ENCODE measurements around the gene TNS3.

TNS3 gene

DNA sequence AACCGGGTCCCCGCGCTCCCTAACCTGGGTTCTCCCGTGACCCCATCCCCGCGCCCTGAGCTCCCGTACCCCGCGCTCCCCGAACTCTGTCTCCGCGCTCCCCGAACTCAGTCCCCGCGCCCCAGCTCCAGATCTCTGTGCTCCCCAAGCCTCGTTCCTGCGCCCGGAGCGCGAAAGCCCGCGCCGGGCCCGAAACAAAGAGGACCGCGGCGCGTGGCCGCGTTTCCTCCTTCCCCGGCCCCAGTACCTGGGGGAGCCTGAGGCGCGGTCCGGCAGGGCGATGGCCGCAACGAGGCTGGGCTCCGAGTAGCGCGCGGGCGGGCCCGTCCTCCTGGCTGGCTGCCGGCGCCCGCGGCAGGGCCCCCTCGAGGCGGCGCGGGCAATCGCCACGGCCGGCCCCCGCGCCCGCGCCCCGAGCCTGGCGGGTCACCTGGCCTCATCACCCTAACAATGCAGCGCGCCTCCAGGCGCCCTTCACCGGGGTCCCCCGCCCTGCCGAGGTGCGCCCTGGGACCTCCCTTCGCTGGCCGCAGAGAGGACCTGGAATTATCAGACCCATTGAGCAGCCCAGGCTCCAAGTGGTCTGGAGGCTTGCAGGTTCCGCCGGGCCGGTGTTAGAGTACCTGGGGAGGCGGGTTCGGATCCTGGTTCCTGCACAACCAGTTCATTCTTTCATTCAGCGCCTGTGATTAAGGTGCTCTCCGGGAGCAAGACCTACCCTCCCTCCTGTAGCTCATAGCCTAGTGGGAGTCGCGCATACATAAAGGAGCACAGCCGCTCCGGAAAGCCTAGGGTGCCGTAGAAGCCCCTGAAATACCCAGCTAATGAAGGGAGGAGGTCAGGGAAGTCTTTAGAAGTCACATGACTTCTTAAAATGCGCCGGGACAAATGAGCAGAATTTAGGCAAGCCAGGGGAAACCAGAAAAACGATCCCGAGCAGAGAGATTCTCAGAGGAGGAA is at the start of gene TNS3:
Gene TNS3 (minus strand): TSS at position 308 of the 960 bp plus-strand sequence. CDS start 142,475 bp downstream, outside the sequence.
- no peaks in the 10 kb centered on the region for H3K27me3 ChIP-seq (ENCODE audit: insufficient read depth, low read length)
- peak within 1 kb of the TSS; percentile 97 for H2AFZ ChIP-seq (ENCODE audit: low read depth, low read length)
- H3K4me1 ChIP-seq (ENCODE audit: insufficient read depth, low read length) = peaks cover 10% of the 10 kb centered on the region
- no peaks in the 10 kb centered on the region for H3K9me3 ChIP-seq (ENCODE audit: low read length)
- no peaks in the 10 kb centered on the region for H3K36me3 ChIP-seq (ENCODE audit: insufficient read depth, low read length)
- H3K4me3 ChIP-seq (ENCODE audit: low read length) = peak within 1 kb of the TSS; percentile 68

DNA sequence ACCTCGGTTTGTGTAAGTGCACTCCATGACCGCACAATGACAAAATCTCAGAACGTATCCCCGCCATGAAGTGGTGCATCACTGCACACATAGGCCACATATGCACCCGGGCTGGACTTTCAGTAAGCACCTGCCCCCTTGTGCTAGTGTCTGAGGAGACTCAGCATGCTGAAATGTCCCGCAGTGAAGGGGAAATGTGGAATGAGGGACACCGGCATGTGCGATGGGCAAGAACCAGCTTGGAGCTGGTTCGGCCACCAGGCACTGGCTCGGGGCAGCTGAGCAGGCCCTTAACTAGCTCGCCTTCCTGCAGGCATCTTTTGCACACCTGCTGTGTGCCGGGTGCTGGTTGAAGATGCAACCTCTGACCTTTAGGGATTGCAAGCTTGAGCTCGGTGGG is 49.8 kb upstream of the TNS3 start:
- no peak overlapping the region for H3K4me3 ChIP-seq (ENCODE audit: low read length)
- H3K27me3 ChIP-seq (ENCODE audit: insufficient read depth, low read length) = no peaks in the 10 kb centered on the region
- H3K9me3 ChIP-seq (ENCODE audit: low read length) = no peaks in the 10 kb centered on the region
- H2AFZ ChIP-seq (ENCODE audit: low read depth, low read length) = no peak overlapping the region
- peaks cover 14% of the 10 kb centered on the region for H3K4me1 ChIP-seq (ENCODE audit: insufficient read depth, low read length)
- H3K36me3 ChIP-seq (ENCODE audit: insufficient read depth, low read length) = no peaks in the 10 kb centered on the region

DNA sequence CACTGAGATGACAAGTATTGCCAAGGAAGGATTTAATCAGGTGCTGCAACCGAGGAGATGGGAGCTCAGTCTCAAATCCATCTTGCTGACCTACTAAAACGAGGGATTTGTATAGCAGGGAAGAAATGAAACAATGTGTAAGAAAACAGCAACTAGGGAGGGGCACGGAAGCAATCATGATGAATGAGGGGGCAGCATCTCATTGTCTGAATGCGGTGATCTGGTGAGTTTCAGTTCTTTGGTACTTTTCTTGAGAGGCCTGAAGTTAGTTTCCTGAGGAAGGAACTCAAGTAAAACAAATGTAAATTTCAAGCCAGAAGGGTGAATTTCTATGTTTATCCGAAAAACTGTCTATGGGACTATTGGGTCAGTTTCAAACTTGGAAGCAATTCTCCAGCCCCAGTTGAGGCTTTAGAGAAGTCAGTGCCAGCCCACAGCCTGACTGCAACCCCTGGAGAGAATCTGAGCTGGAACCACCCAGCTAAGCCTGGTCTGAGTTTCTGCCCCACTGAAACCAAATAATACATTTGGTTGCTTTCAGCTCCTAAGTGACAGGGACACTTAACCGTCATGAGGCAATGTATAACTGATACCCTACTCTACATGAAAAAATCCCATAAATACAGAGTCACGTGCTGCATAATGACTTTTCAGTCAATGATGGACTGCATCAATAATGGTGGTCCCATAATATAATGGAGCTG is 45.8 kb upstream of the TNS3 start:
- no peaks in the 10 kb centered on the region for H3K27me3 ChIP-seq (ENCODE audit: insufficient read depth, low read length)
- H2AFZ ChIP-seq (ENCODE audit: low read depth, low read length) = no peak overlapping the region
- H3K36me3 ChIP-seq (ENCODE audit: insufficient read depth, low read length) = no peaks in the 10 kb centered on the region
- H3K4me3 ChIP-seq (ENCODE audit: low read length) = no peak overlapping the region
- no peaks in the 10 kb centered on the region for H3K9me3 ChIP-seq (ENCODE audit: low read length)
- peaks cover 23% of the 10 kb centered on the region for H3K4me1 ChIP-seq (ENCODE audit: insufficient read depth, low read length)

DNA sequence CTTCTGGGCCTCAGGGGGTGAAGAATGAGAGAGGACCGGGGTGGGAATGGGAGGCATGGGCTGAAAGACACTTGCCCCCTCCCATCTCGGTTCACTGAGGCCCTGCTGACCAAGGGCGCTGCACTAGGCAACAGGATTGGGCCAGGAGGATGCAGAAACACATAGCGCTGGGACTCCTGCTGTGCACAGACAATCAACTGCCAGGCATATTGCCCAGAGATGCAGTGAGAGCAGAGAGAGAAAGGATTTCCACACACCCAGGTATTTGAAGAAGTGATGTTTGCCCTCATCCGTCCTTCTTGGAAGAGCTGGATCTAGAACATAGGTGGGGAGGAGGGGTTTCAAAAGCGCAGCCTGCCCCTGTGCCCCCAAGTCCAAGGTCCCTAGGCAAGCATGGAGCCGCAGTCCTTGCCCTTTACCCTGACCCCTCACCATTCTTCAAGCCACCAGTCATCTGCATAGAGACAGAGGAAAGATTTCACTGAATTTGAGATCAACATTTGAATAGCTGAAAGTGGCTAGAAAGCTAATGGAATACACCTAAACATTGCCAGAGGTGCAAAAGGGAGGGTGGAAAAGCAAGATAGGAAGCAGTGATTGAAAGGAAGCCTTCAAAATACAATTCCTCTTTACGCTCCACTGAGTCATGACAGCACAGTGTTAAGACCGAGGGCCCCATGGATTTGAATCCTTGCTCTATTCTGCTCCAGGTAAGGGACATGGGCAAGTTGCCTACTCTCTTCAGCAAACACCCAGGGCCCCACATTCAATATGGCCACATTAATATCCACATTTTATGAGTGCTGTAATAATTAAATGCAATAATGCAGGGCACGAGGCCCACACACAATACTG is 44.2 kb upstream of the TNS3 start:
- no peaks in the 10 kb centered on the region for H3K36me3 ChIP-seq (ENCODE audit: insufficient read depth, low read length)

DNA sequence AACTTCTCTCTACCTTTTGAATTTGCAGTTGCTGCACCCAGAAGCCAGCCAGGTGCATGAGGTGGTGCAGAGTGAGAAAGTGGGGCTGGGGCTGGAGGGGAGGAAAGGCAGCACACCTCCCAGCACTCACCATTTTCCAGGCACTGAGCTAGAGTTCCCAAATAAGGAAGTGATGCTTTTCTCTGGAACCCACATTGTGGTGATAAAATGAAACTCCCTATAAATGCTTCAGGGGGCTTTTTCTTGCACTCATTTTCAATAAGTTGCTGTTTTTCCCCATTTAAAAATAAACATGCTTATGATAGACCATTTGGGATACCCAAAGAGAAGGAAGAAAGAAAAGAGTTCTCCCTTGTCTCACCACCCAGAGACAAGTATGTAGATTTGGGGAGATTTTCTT is 42.8 kb upstream of the TNS3 start:
- Histone ChIP-seq H3K4me3 (ENCODE audit: low read length) (no peak overlapping the region), H3K4me1 (ENCODE audit: insufficient read depth, low read length) (peaks cover 24% of the 10 kb centered on the region), H3K27me3 (ENCODE audit: insufficient read depth, low read length) (no peaks in the 10 kb centered on the region), H3K36me3 (ENCODE audit: insufficient read depth, low read length) (no peaks in the 10 kb centered on the region), H3K9me3 (ENCODE audit: low read length) (no peaks in the 10 kb centered on the region), H2AFZ (ENCODE audit: low read depth, low read length) (no peak overlapping the region)

More for the DNA sequence above, 44.2 kb upstream of the TNS3 start:
- Histone ChIP-seq H3K9me3 (ENCODE audit: low read length) (no peaks in the 10 kb centered on the region), H3K4me3 (ENCODE audit: low read length) (no peak overlapping the region), H3K27me3 (ENCODE audit: insufficient read depth, low read length) (no peaks in the 10 kb centered on the region), H2AFZ (ENCODE audit: low read depth, low read length) (no peak overlapping the region), H3K4me1 (ENCODE audit: insufficient read depth, low read length) (peaks cover 24% of the 10 kb centered on the region)

DNA sequence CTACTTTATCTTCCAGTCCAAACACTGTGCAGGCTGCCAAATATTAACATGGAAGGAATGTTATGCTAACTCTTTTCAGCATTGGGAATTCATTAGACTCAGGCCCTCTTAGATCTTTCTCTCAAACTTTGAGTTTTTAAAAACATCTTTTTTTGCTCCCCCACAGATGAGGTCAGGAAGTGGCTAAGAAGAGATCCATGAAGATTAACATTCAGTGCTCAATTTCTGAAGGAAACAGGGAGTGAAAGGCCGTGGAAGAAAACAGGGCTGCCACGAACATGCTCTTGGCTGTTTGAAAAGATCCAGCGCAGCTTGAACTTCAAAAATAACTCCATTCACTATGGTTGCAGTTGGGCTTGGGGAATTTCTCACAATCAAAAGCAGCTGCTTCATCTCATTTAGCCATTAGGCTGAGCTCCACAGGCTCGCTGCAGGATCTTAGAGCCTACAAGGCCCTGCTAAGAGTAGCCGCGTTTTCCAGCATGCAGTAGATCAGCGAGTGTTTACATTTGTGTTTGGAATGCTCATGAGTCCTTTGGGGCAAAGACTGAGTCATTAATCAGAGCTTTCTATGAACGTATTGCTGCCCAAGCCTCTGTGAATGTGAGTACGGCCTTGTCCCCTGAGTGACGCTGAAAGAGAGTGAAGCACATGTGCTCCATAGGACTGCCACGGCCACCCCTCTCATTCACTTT is 41.2 kb upstream of the TNS3 start:
- Histone ChIP-seq H2AFZ (ENCODE audit: low read depth, low read length) (peak overlapping the region; percentile 23), H3K9me3 (ENCODE audit: low read length) (no peaks in the 10 kb centered on the region), H3K27me3 (ENCODE audit: insufficient read depth, low read length) (no peaks in the 10 kb centered on the region), H3K4me1 (ENCODE audit: insufficient read depth, low read length) (peaks cover 24% of the 10 kb centered on the region), H3K36me3 (ENCODE audit: insufficient read depth, low read length) (no peaks in the 10 kb centered on the region), H3K4me3 (ENCODE audit: low read length) (no peak overlapping the region)

DNA sequence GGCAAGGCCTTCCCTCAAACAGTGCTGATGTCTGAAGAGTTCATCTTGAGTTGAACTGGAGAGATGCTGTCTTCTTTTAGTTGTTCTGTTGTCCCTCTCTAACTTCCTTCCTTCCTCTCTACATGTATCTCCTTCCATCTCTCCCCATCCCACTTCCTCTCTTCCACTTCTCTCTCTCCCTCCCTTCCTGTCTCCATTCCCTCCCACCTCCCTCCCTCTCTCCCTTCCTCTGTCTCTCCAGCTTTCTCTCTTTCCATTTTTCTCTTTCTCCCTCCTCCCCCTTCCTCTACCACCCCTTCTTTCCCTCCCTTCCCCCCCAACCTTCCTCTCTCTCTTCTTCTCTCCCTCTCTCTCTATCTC is 40.7 kb upstream of the TNS3 start:
- H3K4me1 ChIP-seq (ENCODE audit: insufficient read depth, low read length) = peaks cover 24% of the 10 kb centered on the region
- no peaks in the 10 kb centered on the region for H3K9me3 ChIP-seq (ENCODE audit: low read length)
- peak overlapping the region; percentile 23 for H2AFZ ChIP-seq (ENCODE audit: low read depth, low read length)
- no peaks in the 10 kb centered on the region for H3K36me3 ChIP-seq (ENCODE audit: insufficient read depth, low read length)
- no peak overlapping the region for H3K4me3 ChIP-seq (ENCODE audit: low read length)
- H3K27me3 ChIP-seq (ENCODE audit: insufficient read depth, low read length) = no peaks in the 10 kb centered on the region

DNA sequence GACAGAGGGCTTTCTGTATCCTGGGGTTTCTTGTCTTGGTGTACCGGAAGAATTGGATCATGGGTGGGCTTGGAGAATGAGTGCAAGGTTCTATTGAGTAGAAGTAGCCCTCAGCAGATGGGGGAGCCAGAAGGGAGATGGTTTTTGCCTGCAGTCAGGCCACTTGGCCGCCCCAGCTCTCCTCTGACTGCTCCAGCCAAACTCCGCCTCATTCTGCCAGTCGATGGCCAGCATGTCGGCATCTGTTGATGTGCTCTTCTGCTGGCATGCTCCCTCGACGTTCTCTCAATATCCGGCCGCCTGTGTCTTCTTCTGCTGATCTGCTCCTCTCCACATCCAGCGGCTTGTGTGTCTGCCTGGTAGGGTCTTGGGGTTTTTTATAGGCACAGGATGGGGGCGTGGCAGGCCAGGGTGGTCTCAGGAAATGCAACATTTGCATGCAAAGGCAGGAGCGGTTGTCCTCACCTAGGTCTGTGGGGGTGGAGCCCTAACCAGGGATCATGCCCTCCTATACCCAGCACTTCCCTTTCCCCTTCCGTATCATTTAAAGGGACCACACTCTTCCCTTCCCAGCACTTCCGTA is 40.2 kb upstream of the TNS3 start:
- Histone ChIP-seq H3K27me3 (ENCODE audit: insufficient read depth, low read length) (no peaks in the 10 kb centered on the region), H3K9me3 (ENCODE audit: low read length) (no peaks in the 10 kb centered on the region), H3K4me1 (ENCODE audit: insufficient read depth, low read length) (peaks cover 24% of the 10 kb centered on the region), H3K36me3 (ENCODE audit: insufficient read depth, low read length) (no peaks in the 10 kb centered on the region), H3K4me3 (ENCODE audit: low read length) (no peak overlapping the region), H2AFZ (ENCODE audit: low read depth, low read length) (no peak overlapping the region)

DNA sequence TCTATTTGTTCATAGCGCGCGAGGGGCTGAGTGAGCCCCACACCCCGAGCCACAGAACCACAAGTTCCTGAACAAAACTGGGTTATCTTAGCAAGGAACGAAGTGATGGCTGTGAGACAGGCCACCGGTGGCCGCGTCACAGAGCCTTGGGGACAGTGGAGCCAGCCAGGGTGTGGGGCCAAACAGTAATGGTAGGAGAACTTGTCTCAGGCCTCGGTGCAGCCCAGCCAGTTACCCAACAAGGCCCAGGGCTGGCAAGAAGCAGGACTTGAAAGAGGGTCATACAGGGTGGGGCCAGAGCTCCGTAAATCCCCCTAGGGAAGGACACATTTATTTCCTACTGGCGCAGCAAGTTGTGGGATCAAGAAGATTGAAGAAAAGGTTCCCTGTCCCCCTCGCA is 39.4 kb upstream of the TNS3 start:
- Histone ChIP-seq H3K27me3 (ENCODE audit: insufficient read depth, low read length) (no peaks in the 10 kb centered on the region), H3K36me3 (ENCODE audit: insufficient read depth, low read length) (no peaks in the 10 kb centered on the region), H3K4me1 (ENCODE audit: insufficient read depth, low read length) (peaks cover 20% of the 10 kb centered on the region), H2AFZ (ENCODE audit: low read depth, low read length) (no peak overlapping the region), H3K9me3 (ENCODE audit: low read length) (no peaks in the 10 kb centered on the region), H3K4me3 (ENCODE audit: low read length) (no peak overlapping the region)

DNA sequence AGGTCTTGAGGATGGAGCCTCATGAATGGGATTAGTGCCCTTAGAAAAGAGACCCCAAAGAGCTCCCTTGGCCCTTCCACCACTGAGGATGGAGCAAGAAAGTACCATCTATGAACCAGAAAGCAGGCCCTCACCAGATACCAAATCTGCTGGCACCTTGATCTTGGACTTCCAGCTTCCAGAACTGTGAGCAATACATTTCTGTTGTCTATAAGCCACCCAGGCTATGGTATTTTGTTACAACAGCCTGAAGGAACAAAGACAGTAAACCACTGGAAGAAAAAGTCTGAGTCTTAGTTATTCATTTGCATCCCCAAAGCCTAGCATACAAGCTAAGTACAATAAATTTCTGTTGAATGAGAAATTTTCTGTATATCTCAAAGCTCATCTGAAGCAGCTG is 37.9 kb upstream of the TNS3 start:
- Histone ChIP-seq H3K4me1 (ENCODE audit: insufficient read depth, low read length) (peaks cover 9% of the 10 kb centered on the region), H3K4me3 (ENCODE audit: low read length) (no peak overlapping the region), H3K9me3 (ENCODE audit: low read length) (no peaks in the 10 kb centered on the region), H2AFZ (ENCODE audit: low read depth, low read length) (no peak overlapping the region), H3K27me3 (ENCODE audit: insufficient read depth, low read length) (no peaks in the 10 kb centered on the region), H3K36me3 (ENCODE audit: insufficient read depth, low read length) (no peaks in the 10 kb centered on the region)

DNA sequence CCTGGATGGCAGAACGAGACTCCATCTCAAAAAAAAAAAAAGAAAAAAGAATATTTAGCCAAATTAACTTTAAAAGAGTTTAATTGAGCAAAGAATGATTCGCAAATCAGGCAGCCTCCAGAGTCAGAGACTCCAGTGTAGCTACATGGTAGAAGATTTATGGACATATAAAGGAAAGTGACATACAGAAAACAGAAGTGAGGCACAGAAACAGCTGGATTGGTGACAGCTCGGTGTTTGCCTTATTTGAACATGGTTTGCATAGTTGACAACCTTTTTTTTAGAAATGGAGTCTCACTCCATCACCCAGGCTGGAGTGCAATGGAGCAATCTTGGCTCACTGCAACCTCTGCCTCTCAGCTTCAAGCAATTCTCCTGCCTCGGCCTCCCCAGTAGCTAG is 35.2 kb upstream of the TNS3 start:
- Histone ChIP-seq H3K4me3 (ENCODE audit: low read length) (no peak overlapping the region), H3K36me3 (ENCODE audit: insufficient read depth, low read length) (no peaks in the 10 kb centered on the region), H3K9me3 (ENCODE audit: low read length) (no peaks in the 10 kb centered on the region), H3K4me1 (ENCODE audit: insufficient read depth, low read length) (no peaks in the 10 kb centered on the region), H2AFZ (ENCODE audit: low read depth, low read length) (no peak overlapping the region), H3K27me3 (ENCODE audit: insufficient read depth, low read length) (no peaks in the 10 kb centered on the region)

DNA sequence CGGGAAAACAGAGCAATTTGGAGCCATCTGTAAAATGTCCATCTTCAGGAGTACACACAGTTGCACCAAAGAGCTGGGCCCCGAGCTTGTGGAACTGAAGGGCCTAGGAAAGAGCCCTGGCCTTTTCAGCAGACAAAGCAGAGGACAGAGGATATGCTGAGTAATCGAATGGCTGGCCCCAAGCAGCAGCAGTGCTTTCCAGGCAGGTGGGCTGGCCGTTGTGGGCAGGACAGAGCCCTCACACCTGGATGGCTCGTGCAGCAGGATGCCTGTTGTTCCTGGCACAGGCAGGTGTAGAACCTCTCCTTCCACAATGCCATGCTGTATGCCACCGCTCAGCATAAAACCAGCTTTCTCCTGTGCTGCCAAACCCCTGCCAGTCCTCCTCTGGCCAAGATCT is 32.5 kb upstream of the TNS3 start:
- H3K4me1 ChIP-seq (ENCODE audit: insufficient read depth, low read length) = no peaks in the 10 kb centered on the region
- no peaks in the 10 kb centered on the region for H3K9me3 ChIP-seq (ENCODE audit: low read length)
- no peak overlapping the region for H2AFZ ChIP-seq (ENCODE audit: low read depth, low read length)
- H3K4me3 ChIP-seq (ENCODE audit: low read length) = no peak overlapping the region
- no peaks in the 10 kb centered on the region for H3K27me3 ChIP-seq (ENCODE audit: insufficient read depth, low read length)
- H3K36me3 ChIP-seq (ENCODE audit: insufficient read depth, low read length) = no peaks in the 10 kb centered on the region
